GM21447 (cell line): Measurements from ENCODE around the gene NEGR1.

Source experiments
- ATAC-seq: cut with Tn5 transposase; IDR thresholded peaks from one replicate; pipeline ENCODE4 v1.9.1; 2021; ENCODE audit not compliant: unreplicated experiment

NEGR1 gene

GRCh38 chr1:71510725-71511124, 771.6 kb downstream of the NEGR1 start:
- ATAC-seq = no peak

- ATAC-seq = no peak
Observed at GRCh38 chr1:71509051-71509595, 773.2 kb downstream of the NEGR1 start.

- ATAC-seq = no peak
Observed at GRCh38 chr1:71502006-71502405, 780.3 kb downstream of the NEGR1 start.

GRCh38 chr1:71498542-71498941, 783.8 kb downstream of the NEGR1 start:
- ATAC-seq = no peak

- ATAC-seq = no peak
Observed at GRCh38 chr1:71494163-71494562, 788.2 kb downstream of the NEGR1 start.

- no peak for ATAC-seq
Observed at GRCh38 chr1:71492298-71493041, 789.9 kb downstream of the NEGR1 start.

GRCh38 chr1:71490432-71490831, 791.9 kb downstream of the NEGR1 start:
- ATAC-seq = no peak

- ATAC-seq = no peak
Observed at GRCh38 chr1:71488555-71489252, 793.6 kb downstream of the NEGR1 start.

GRCh38 chr1:71473331-71473730, 809.0 kb downstream of the NEGR1 start:
- ATAC-seq = no peak

- ATAC-seq = no peak
Observed at GRCh38 chr1:71465093-71465492, 817.2 kb downstream of the NEGR1 start.

- no peak for ATAC-seq
Observed at GRCh38 chr1:71464016-71464415, 818.3 kb downstream of the NEGR1 start.

- ATAC-seq = no peak
Observed at GRCh38 chr1:71463144-71463543, 819.2 kb downstream of the NEGR1 start.

GRCh38 chr1:71462247-71462646, 820.1 kb downstream of the NEGR1 start:
- no peak for ATAC-seq

GRCh38 chr1:71461416-71461815, 820.9 kb downstream of the NEGR1 start:
- no peak for ATAC-seq

GRCh38 chr1:71448444-71448843, 833.9 kb downstream of the NEGR1 start:
- no peak for ATAC-seq

- no peak for ATAC-seq
Observed at GRCh38 chr1:71438626-71439025, 843.7 kb downstream of the NEGR1 start.

GRCh38 chr1:71435951-71436350, 846.4 kb downstream of the NEGR1 start:
- ATAC-seq = no peak

GRCh38 chr1:71434240-71434639, 848.1 kb downstream of the NEGR1 start:
- no peak for ATAC-seq

GRCh38 chr1:71428029-71428428, 854.3 kb downstream of the NEGR1 start:
- ATAC-seq = no peak

- ATAC-seq = no peak
Observed at GRCh38 chr1:71427066-71427465, 855.3 kb downstream of the NEGR1 start.

- no peak for ATAC-seq
Observed at GRCh38 chr1:71424536-71424935, 857.8 kb downstream of the NEGR1 start.

- ATAC-seq = no peak
Observed at GRCh38 chr1:71422221-71422620, 860.1 kb downstream of the NEGR1 start.
